Subcutaneous adipose tissue (tissue), 4 donors: Measurements from ENCODE around the gene MYZAP. TPM values are rescaled to one million over a fixed set of nuclear protein-coding genes. Genes with fewer than 3 reads are reported as not detected.

Source experiments
- total RNA-seq, 4 donors: library from RNA; depleted of rRNA; stranded (reverse); fragments of >200 nt; gene quantifications; one replicate each; pipeline ENCODE4 v1.1.0, GENCODE V29; 2016
- TF ChIP-seq, protein P1 (sequence below): fragments of 450-650 bp; IDR thresholded peaks from one replicate; pipeline ENCODE4 v1.5.1; 2016; ENCODE audit warnings: low read depth, mild to moderate bottlenecking, control low read depth, antibody characterized with exemption, moderate library complexity

MYZAP gene
- total RNA-seq, 4 donors from 2014 or later = 22.5 to 31.8 (median 28.3) TPM

DNA sequence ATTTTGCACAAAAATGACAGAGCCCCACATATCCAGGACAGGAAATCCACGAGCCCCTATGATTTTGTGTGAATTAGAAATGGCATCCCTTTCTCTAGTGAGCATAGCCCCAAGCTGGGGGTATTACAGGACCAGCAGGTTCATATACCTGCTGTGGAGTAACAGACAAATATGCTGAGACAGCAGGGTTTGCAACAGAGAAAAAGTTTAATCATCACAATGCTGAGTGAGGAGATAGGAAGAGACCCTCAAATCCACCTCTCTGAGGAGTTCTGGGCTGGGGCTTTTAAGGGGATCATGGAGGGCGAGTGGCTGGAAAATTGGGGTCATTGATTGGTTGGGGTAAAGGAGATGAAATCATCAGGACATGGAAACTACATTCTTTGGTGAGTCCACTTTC lies 8.4 kb upstream of the MYZAP start:
- TF ChIP-seq, protein P1, sequence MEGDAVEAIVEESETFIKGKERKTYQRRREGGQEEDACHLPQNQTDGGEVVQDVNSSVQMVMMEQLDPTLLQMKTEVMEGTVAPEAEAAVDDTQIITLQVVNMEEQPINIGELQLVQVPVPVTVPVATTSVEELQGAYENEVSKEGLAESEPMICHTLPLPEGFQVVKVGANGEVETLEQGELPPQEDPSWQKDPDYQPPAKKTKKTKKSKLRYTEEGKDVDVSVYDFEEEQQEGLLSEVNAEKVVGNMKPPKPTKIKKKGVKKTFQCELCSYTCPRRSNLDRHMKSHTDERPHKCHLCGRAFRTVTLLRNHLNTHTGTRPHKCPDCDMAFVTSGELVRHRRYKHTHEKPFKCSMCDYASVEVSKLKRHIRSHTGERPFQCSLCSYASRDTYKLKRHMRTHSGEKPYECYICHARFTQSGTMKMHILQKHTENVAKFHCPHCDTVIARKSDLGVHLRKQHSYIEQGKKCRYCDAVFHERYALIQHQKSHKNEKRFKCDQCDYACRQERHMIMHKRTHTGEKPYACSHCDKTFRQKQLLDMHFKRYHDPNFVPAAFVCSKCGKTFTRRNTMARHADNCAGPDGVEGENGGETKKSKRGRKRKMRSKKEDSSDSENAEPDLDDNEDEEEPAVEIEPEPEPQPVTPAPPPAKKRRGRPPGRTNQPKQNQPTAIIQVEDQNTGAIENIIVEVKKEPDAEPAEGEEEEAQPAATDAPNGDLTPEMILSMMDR = no peak

DNA sequence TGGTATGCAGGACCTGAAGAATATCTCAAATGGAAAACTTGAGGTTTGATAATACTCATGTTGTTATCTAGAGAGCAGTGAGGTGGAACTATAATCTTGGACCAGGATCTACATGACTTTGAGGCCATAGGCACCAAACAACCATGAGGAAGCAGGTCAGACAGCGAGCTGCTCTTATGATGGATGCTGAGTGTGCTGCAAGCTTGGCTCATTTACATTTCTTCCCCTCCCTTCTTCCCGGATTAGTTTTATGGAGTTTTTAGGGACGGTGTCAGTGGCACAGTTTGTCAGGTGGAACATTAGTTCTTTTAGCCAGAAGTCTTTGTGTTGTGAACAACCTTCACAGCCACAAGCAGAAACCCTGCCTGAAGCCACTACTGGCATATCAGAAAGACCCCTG lies 8.0 kb upstream of the MYZAP start:
- TF ChIP-seq, protein P1 = no peak

DNA sequence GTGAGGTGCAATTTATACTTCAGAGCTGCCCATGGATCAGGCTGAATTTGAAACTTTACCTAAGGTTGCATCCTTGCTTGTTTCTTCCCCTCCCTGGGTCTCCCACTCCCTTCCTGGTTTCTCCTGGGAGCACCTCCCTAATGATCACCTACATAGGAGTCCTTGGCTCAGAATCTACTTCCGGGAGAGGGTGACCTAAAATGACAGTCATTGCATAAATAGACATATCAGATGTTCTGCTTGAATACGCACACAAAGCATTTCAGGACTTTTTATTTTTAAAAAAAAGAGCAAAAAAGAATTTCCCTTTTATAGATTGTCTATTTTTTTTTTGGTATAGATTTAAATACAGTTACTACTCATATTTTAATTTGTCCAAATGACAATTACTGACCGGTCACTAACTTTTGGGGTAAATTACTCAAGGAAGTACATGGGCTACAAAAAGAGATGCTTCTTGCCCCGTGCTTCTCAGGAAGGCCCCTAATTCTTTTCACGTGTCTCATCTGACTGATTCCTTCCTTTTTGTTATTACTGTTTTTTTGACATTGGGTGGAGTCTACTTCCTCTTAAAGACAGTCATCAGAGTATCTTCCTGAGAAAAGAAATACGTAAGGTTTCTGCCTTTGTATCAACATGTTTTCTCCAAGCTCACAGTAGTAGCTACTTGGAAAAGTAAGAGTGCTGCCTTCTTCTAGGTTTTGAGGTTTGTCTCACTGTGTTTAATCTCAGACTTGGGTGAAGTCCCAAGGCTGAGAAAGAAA lies 4.9 kb upstream of the MYZAP start:
- TF ChIP-seq, protein P1 = no peak

DNA sequence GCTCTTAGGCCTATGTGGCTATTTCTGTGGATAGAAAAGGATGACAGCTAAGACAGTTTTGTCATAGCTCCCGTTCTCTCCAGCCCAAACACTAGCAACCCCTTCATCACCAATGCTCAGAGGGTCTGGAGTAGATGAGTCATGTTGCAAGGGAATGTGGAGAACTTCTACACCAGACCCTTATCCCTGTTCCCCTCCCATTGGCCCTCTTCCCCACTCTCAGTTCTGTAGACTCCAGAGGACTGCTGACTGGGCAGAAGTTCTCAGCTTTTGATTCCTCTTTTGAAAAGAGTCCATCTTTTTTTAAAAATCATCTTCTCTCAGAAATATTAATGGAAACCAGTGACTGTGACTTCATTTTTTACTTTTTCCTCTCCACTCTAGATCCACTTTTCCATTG lies 2.4 kb upstream of the MYZAP start:
- TF ChIP-seq, protein P1 = no peak

DNA sequence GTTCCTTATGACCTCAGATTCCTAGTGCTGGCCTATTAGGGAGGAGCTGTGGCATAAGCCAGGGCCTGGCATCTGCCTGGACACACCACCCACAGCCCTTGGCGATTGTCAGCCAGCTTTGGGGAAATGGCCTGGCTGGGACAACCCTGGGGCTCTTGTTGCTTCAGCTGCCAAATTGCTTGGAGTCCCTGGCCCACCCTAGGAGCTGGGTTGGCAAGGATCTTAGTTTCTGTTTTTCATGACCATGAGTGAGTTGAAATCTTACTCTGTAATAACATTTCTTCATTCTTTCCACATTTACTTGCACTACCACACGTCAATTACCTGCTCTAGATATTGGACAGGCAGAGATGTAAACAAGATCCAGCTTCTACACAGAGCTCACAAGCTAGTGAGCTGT lies 1.9 kb upstream of the MYZAP start:
- TF ChIP-seq, protein P1 = no peak

DNA sequence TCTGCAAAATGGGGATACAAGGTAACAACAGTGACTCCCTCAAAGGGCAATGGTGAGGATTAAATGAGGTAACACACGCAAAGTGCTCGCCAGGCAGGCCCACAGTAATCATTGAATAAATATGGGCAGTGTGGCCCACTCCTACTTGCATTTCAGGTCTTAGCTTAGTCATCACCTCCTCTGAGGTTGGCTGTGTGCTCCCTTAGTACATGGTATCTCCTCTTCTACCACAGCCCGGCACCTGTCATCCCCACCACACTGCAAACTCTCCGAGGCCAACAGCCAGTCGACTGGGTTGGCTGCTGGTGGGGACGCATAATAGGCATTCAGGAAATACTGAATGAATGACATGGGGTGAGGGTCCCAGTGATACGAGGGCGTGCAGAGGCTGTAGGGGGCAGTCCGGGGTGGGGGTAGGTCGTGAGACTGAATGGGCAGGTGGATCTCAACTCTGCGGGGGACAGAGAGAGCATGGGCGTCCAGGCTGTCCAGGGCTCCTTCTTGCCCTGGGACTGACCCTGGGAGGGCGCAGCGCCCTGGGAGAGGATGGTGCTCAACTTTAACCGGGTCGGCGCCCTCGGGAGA lies 375 bp upstream of the MYZAP start:
- TF ChIP-seq, protein P1 = no peak

DNA sequence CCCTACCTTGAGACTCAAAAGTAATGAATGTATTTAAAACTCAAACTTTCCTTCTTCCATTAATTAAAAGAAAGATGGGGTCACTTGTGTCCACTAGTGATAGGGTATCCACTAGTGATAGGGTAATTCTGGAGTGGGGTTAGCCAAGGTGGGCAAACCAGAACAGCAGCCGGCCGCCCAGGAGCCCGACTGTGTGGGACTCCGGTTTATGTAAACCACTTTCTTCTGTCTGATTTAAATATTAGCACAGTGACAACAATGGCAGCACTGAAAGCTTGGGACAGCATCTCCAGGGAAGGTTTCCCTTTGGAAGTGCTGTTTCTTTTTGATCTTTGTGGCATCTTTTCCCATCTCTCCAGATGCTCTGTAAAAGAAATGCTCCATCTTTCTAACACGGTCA lies 722 bp downstream of the MYZAP start:
- TF ChIP-seq, protein P1 = no peak
